BE2C (cell line): Measurements from ENCODE around the gene CNOT8.

ENCODE experiments used
- DNase-seq: peaks from one replicate; pipeline ENCODE4 v3.0.0-alpha.2; 2020
- H3K27me3 ChIP-seq: fragments of 250-450 bp; sonication (Bioruptor Pico); 2 replicates; pipeline ENCODE4 v1.5.1; 2020; ENCODE audit warnings: mild to moderate bottlenecking
- H3K36me3 ChIP-seq: fragments of 250-450 bp; sonication (Bioruptor Pico); 2 replicates; pipeline ENCODE4 v1.5.1; 2020; ENCODE audit warnings: mild to moderate bottlenecking
- H3K4me1 ChIP-seq: fragments of 250-450 bp; sonication (Bioruptor Pico); 2 replicates; pipeline ENCODE4 v1.5.1; 2020
- H3K4me3 ChIP-seq: 2 replicates; pipeline ENCODE4 v1.5.1; 2011; ENCODE audit warnings: low read depth, low read length
- H3K9me3 ChIP-seq: fragments of 250-450 bp; sonication (Bioruptor Pico); 2 replicates; pipeline ENCODE4 v1.5.1; 2020
- TF ChIP-seq, protein P1 (sequence below): IDR thresholded peaks from 2 replicates; pipeline ENCODE4 v1.5.1; 2012; ENCODE audit warnings: mild to moderate bottlenecking, low read depth, low read length

Gene CNOT8

DNA sequence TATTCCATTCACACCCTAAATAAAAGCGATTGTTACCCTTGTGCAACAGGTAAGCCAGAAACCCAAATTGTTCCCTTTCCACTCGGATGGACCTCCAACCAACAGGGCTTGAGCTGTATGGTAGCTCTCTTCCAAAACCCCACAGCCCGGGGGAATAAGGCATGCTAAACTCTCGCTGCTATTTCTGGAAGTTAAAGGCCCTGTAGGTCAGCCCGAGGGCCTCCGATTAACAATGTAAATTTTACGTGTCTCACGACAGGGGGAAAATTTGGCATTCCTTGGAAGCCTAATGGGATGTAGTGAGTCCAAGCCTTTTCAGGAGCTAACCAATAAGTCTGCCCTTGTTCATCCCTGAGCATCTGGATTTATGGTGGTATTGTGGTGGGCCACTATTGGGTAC is 26.0 kb downstream of the CNOT8 start:
- Histone ChIP-seq H3K36me3 (peaks cover 55% of the 10 kb centered on the region), H3K27me3 (no peaks in the 10 kb centered on the region), H3K9me3 (no peaks in the 10 kb centered on the region), H3K4me3 (no peak overlapping the region), H3K4me1 (no peaks in the 10 kb centered on the region)
- DNase-seq, result no peak
- TF ChIP-seq, protein P1, sequence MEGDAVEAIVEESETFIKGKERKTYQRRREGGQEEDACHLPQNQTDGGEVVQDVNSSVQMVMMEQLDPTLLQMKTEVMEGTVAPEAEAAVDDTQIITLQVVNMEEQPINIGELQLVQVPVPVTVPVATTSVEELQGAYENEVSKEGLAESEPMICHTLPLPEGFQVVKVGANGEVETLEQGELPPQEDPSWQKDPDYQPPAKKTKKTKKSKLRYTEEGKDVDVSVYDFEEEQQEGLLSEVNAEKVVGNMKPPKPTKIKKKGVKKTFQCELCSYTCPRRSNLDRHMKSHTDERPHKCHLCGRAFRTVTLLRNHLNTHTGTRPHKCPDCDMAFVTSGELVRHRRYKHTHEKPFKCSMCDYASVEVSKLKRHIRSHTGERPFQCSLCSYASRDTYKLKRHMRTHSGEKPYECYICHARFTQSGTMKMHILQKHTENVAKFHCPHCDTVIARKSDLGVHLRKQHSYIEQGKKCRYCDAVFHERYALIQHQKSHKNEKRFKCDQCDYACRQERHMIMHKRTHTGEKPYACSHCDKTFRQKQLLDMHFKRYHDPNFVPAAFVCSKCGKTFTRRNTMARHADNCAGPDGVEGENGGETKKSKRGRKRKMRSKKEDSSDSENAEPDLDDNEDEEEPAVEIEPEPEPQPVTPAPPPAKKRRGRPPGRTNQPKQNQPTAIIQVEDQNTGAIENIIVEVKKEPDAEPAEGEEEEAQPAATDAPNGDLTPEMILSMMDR, result no peak

DNA sequence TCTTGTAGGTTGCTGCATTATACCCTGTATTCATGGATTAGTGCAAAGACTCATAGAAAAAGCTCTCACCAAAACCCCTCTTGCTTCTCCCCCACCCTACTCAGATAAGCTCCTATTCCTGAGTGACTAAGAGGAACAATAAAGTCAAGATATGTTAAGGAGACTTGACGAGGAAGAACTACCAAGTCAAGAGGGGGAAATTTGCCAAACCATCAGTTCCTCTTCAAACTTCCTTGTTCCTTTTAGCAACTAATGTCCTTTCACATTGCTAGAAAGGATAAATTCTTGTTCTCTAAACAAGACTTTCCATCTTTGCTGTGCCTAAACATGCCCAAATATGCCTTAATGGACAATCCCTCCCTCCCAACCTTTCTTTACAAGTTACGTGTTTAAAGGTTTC is 27.0 kb downstream of the CNOT8 start:
- TF ChIP-seq, protein P1, result no peak
- H3K27me3 ChIP-seq, result no peaks in the 10 kb centered on the region
- no peak for DNase-seq
- no peaks in the 10 kb centered on the region for H3K4me1 ChIP-seq
- peaks cover 61% of the 10 kb centered on the region for H3K36me3 ChIP-seq
- no peaks in the 10 kb centered on the region for H3K9me3 ChIP-seq
- no peak overlapping the region for H3K4me3 ChIP-seq

DNA sequence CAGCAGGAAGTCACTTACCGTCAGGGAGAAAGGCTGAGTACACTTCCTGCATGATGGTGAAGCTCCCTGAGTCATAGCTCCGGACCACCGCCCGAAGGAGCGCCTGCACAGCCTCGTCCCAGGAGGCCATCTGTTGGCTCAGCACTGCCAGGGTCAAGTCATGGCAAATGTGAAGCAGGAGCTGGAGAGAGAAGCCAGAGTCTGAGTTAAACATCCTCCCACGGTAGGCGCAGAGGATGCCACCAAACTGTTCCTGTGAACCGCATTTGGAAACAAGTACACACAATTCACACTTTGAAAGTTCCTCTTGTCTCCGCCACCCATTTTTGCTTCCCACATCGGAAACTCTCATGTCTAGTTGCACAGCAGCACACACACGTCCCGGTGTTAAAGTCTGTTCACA is 33.9 kb downstream of the CNOT8 start:
- Histone ChIP-seq H3K36me3 (peaks cover 91% of the 10 kb centered on the region), H3K4me1 (no peaks in the 10 kb centered on the region), H3K9me3 (no peaks in the 10 kb centered on the region), H3K4me3 (no peak overlapping the region), H3K27me3 (no peaks in the 10 kb centered on the region)
- TF ChIP-seq, protein P1, result no peak
- peak; percentile 67 for DNase-seq

DNA sequence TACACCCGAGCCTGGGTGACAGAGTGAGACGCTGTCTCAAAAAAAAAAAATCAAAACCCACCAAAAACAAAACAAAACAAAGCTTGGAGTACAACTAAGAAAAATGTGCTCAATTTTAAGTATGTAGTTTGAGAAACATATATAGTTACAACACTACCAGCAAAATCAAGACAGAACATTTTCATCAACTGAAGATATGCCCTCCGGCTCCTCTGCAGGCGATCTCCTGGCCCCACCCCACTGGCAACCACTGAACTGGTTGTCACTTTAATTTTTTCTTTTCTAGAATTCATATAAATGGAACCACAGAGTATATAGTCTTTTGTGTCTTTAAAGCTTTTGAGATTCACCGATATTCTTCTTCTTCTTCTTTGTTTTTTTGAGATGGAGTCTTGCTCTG is 35.0 kb downstream of the CNOT8 start:
- no peak for DNase-seq
- TF ChIP-seq, protein P1, result no peak
- no peaks in the 10 kb centered on the region for H3K4me1 ChIP-seq
- peaks cover 88% of the 10 kb centered on the region for H3K36me3 ChIP-seq
- no peaks in the 10 kb centered on the region for H3K27me3 ChIP-seq
- H3K4me3 ChIP-seq, result no peak overlapping the region
- H3K9me3 ChIP-seq, result no peaks in the 10 kb centered on the region

DNA sequence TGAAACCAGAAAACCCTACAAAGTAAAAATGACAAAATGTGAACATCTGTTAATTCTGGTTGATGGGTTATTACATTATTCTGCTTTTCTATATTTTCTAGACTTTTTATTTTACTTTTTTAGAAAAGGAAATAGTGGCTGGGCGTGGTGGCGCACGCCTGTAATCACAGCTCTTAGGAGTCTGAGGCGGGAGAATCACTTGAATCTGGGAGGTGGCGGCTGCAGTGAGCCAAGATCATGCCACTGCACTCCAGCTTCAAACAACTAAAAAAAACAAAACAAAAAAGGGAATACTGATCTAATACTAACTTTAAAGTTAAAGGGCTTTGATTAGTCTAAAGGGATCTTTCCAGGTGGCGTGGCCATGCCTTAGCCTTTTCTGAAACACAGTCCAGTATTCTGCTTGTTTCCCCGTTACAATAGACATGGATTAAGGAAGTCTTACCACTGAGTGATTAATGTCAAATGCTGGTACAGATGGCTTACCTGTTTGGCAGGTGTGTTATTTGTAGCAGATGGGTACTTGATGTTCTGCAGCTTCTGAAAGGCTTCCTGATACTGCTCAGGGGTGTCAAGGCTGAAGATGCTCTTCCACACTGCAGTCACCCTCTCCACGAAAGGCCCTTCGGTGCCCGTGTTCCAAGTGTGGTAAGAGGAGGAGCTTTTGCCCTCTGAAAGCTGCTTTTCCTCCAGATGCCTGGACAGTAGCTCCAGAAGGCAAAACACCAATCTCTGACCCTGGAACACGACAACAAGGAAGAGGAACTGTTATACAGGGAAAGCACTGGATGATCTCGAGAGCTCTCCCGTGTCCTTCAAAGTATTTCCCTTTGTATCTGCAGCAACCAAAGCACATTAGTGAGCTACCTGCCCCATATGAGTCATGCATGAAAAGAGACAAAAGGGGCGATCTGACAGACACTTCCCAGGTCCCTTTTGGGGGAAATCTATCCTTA is 37.5 kb downstream of the CNOT8 start:
- no peaks in the 10 kb centered on the region for H3K27me3 ChIP-seq
- no peaks in the 10 kb centered on the region for H3K9me3 ChIP-seq
- peaks cover 91% of the 10 kb centered on the region for H3K36me3 ChIP-seq
- no peak for DNase-seq
- H3K4me1 ChIP-seq, result no peaks in the 10 kb centered on the region
- no peak overlapping the region for H3K4me3 ChIP-seq
- TF ChIP-seq, protein P1, result no peak

DNA sequence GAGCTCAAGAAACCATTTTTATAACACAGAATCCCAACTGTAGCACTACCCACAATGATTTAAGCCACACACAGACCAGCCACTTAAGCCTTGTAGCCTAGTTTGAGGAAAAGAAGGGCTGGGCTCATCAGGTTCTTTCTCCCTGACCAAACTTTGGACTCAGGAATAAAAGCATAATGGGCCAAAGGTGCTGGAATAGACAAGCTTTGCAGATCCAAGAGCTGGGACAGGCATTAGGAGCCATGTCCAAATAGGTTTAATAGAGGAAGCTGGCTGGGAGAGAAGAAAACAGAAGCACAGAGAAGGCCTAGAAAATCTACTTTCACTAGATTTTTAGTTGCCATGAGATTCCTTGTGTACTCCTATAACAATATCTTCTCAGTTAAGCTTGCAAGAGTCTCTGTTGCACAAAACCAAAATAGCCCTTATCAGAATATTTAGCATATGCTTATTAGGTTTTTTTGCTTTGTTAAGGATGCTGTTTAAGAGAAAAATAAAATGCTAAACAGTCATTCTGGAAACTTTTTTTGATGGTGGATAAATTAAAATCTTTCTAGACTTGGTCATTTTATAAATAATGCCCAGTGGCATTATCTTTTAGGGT is 38.2 kb downstream of the CNOT8 start:
- no peaks in the 10 kb centered on the region for H3K4me1 ChIP-seq
- no peaks in the 10 kb centered on the region for H3K9me3 ChIP-seq
- no peaks in the 10 kb centered on the region for H3K27me3 ChIP-seq
- no peak for DNase-seq
- TF ChIP-seq, protein P1, result no peak
- H3K4me3 ChIP-seq, result no peak overlapping the region
- peaks cover 91% of the 10 kb centered on the region for H3K36me3 ChIP-seq
